A549 treated with AZD2906 at 1 μM for 4 hours (cell line): ENCODE results near the gene TTC22. TPM values are rescaled to one million over a fixed set of nuclear protein-coding genes. Genes with fewer than 3 reads are reported as not detected.

Experiments used
- total RNA-seq: library from RNA; stranded (reverse); fragments of 200-300 nt; extraction: Qiagen RNA extraction; gene quantifications from 5 replicates; pipeline ENCODE4 v1.2.3, GENCODE V29; 2022

The TTC22 gene
- total RNA-seq = 0.02 TPM in 1 of 5 replicates, not detected in the others

GRCh38 chr1:54800899-54801759, at the start of gene TTC22:
Gene TTC22, minus strand, starts transcription at chr1:54801323. Its CDS starts 160 bp downstream, at chr1:54801163.

GRCh38 chr1:54764133-54764921, 36.8 kb downstream of the TTC22 start, which contains the start of gene PARS2:
Gene PARS2, minus strand, starts transcription at chr1:54764523. Its CDS starts 5,362 bp downstream, at chr1:54759161.

Other genes with a start within 250 kb of the TTC22 start
- 0.26 to 0.41 TPM (median 0.31 TPM) in 5 replicates for gene FAM151A, start 177.8 kb downstream of the TTC22 start, total RNA-seq
- gene MROH7, start 159.5 kb downstream of the TTC22 start, total RNA-seq = 0.02 TPM in 1 of 5 replicates, not detected in the others
- 24.5 to 35.3 TPM (median 25.8 TPM) in 5 replicates for gene TTC4, start 85.5 kb downstream of the TTC22 start, total RNA-seq
- 4.5 to 5.2 TPM (median 4.8 TPM) in 5 replicates for gene PARS2, start 36.8 kb downstream of the TTC22 start, total RNA-seq
- 45.8 to 49.9 TPM (median 48.3 TPM) in 5 replicates for gene DHCR24, start 85.9 kb upstream of the TTC22 start, total RNA-seq
- 0.66 to 1.8 TPM (median 1.2 TPM) in 5 replicates for gene TMEM61, start 179.3 kb upstream of the TTC22 start, total RNA-seq
- not detected in 5 replicates for gene BSND, start 197.6 kb upstream of the TTC22 start, total RNA-seq
- 2.0 to 3.3 TPM (median 2.7 TPM) in 5 replicates for gene PCSK9, start 238.2 kb upstream of the TTC22 start, total RNA-seq